Hypothalamus (tissue), 51 donors: ENCODE measurements around the gene CEP70.

ENCODE experiments used
- DNase-seq, 51 donors: peaks; one replicate each; lab custom pipeline; 2025; lab: John Stamatoyannopoulos, UW

CEP70 gene

GRCh38 chr3:138473391-138473790 is 120.7 kb downstream of the CEP70 start:
- no peak for DNase-seq

DNA sequence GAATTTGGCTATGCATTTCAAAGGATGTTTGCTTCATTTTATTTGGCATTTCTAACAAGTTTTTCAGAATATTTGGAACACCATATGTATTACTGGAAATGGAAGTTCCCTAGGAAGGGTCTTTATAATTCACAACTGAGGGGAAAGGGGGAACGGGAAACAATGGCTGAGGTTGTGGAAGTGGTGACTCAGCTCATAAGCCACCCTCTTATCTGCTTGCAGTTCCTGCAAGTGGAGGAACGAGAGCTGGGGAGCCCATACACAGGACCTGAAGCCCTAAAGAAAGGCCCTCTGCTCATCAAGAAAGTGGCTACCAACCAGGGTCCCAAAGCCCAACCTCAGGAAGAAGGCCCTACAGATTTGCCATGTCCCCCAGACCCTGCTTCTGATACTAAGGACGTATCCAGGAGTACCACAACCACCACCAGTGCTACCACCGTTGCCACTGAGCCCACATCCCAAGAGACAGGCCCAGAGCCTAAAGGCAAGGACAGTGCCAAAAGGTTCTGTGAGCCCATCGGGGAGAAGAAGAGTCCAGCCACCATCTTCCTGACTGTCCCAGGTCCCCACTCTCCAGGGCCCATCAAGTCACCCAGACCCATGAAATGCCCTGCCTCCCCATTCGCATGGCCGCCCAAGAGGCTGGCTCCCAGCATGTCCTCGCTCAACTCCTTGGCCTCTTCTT is 121.8 kb downstream of the CEP70 start:
- DNase-seq: no peak

DNA sequence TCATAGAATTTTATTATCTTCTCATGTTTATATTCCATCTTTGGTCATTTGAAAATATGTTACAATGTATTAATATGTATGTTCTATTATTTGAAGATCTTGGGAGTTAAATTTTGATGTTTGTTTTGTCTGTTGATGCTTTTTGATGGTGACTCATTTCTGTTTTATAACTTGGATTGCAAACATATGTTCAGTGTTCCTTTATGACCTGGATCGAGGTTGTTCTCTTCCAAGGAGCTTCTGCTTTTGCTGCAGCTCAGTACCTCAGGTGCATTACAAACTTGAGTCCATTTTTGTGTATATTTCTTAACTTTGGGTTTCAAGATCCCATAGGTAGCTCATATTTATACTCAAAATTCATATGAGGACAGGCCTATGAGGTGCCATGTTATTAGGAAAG is 122.6 kb downstream of the CEP70 start:
- no peak for DNase-seq

GRCh38 chr3:138470687-138471086 is 123.4 kb downstream of the CEP70 start:
- no peak for DNase-seq

GRCh38 chr3:138469874-138470273 is 124.2 kb downstream of the CEP70 start:
- DNase-seq: no peak

- DNase-seq: no peak
Measured at GRCh38 chr3:138468886-138469285, 125.2 kb downstream of the CEP70 start.

DNA sequence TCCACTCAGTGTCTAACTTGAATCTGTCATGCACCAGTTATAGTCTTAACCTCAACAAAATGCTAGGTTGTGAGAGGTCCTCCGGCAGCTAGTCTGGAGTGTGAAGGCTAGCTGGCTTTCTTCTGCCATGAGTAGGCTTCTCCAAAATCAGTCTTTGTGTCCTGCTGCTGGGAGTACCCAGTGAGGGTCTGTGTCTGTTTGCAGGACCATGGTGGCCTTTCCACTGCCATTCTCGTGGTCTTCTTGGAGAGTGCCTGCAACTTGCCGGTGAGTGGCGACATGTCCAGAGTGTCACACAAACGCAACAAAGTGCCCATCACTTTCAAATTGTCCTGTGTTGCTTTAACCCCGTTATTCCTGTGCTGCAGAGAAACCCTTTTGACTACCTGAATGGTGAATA is 125.6 kb downstream of the CEP70 start:
- DNase-seq: no peak

GRCh38 chr3:138467931-138468330 is 126.1 kb downstream of the CEP70 start:
- DNase-seq: no peak

GRCh38 chr3:138465925-138466324 is 128.1 kb downstream of the CEP70 start:
- no peak for DNase-seq

GRCh38 chr3:138465451-138465850 is 128.6 kb downstream of the CEP70 start:
- no peak for DNase-seq

DNA sequence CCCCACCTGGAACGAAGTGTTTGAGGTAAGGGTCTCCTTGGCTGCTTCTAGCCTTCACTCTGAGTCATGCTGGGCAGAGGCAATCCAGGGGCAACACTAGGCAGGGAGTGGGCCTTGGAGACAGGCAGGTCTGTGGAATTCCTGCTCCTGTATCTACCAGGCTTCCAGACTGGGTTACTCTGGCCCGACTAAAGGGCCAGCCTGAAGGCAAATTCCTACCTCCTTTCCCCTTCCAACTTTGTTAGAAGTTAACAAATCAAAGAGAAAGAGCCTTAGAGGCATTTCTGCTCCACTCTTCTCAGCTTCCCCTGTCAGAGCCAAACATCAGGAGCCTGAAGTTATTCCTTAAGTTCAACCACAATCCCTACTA is 129.6 kb downstream of the CEP70 start:
- no peak for DNase-seq

GRCh38 chr3:138463724-138464490 is 130.2 kb downstream of the CEP70 start:
- DNase-seq: no peak

DNA sequence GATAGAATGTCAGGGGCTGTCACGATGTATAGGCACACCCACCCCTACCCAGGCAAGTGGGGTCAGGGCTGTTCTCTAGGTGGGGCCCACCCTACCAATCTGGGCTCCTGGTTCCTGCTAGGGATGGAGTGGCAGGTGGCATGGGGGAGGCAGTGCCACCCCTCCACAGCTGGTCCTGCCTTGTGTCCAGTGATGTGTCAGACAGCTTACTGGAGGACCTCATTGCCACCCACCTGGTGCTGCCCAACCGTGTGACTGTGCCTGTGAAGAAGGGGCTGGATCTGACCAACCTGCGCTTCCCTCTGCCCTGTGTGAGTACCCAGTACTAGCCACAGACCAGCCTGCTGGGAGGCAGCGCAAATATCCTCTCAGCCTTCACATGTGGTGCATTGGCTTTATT is 132.2 kb downstream of the CEP70 start:
- no peak for DNase-seq

DNA sequence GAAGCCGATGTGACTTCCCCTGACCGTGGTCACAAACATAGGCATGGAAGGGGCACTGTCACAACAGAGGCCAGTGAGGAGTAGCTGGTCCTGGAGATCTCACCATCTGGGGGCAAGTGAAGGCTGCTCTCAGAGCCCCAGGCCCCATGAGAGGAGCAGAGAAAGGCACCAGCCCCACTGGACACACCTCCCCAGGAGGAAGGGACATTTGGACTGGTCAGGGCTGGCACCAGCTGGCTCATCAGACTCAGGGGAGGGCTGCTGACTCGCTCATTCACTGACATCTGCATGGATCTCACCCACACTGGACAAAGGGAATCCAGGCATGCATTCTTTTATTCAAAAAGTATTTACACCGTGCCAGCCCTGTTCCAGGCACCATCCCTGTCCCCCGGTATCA is 132.8 kb downstream of the CEP70 start:
- DNase-seq: no peak

GRCh38 chr3:138460536-138461205 is 133.4 kb downstream of the CEP70 start:
- no peak for DNase-seq

DNA sequence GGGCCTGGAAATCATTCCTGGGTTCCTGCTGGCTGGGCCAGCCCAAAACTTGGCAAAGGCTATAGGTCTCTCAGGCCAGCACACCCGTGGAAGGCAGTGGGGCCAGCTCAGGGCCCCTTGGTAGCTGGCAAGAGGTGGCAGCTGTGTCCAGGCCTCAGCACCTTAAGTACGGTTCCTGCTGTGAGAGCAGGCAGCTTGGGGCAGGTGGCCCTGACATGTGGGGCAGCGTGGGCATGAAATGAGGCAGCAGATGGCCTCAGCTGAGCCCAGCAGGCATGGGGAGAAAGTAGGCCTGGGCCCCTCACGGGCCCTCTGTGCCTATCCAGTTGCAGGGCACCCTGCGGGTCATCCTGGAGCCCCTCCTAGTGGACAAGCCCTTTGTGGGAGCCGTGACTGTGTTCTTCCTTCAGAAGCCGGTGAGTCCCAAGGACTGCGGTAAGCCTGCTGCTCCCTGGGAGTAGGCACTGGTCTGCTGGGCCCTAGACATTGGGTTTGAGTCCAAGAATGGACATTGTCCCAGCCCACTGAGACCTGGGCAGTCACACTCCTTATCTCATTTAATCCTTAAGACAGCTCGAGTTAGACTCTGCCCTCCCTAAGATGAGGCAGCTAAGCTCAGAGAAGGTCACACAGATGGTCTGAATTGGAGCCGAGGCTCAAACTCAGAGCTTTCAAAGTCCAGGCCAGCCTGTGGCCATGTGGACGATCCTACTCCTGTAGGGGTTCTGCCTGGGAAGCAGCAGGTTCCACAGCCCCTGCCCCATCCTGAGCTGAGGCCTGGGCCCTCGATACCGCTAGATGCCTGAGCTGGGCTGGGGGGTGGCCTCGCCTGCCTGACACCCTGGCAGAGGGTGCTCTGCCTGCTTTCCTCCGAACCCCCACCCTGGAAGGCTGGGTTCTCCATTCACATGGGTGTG is 134.2 kb downstream of the CEP70 start:
- DNase-seq: no peak

GRCh38 chr3:138458774-138459499 is 135.1 kb downstream of the CEP70 start:
- no peak for DNase-seq

- DNase-seq: no peak
Measured at GRCh38 chr3:138457863-138458735, 136.0 kb downstream of the CEP70 start.
